Heart right ventricle (tissue), 16 donors: ENCODE results near the gene ZNF518B. TPM values are rescaled to one million over a fixed set of nuclear protein-coding genes. Genes with fewer than 3 reads are reported as not detected.

Source experiments
- ATAC-seq, 8 donors: fragments of 200-7000 bp; cut with Tn5 transposase; one replicate each; pipeline ENCODE4 v1.9.1; 2020; ENCODE audit warnings: mild to moderate bottlenecking in 8 of 8, moderate library complexity in 8 of 8, moderate number of reproducible peaks in 1 of 8
- DNase-seq, 2 donors: peaks; one replicate each; pipeline ENCODE4 v3.0.0-alpha.2; 2020
- H3K27ac ChIP-seq, 10 donors: fragments of 200-600 bp; sonication (generic) in 2 of 10; one replicate each; pipeline versions ENCODE4 v1.5.0 to v1.8.0; 2020 to 2022; ENCODE audit warnings: mild to moderate bottlenecking in 3 of 10
- H3K27me3 ChIP-seq, 7 donors: fragments of 200-600 bp; one replicate each; pipeline ENCODE4 v1.8.0; 2021 to 2022; ENCODE audit warnings: mild to moderate bottlenecking in 2 of 7
- H3K36me3 ChIP-seq, 9 donors: fragments of 200-600 bp; sonication (generic) in 1 of 9; one replicate each; pipeline versions ENCODE4 v1.5.0 to v1.8.0; 2020 to 2022; ENCODE audit warnings: mild to moderate bottlenecking in 2 of 9
- H3K4me1 ChIP-seq, 9 donors: fragments of 200-600 bp; sonication (generic) in 1 of 9; one replicate each; pipeline versions ENCODE4 v1.5.0 to v1.8.0; 2020 to 2022; ENCODE audit warnings: mild to moderate bottlenecking in 4 of 9
- H3K4me3 ChIP-seq, 10 donors: fragments of 200-600 bp; sonication (generic) in 2 of 10; one replicate each; pipeline versions ENCODE4 v1.5.0 to v1.8.0; 2020 to 2022; ENCODE audit warnings: mild to moderate bottlenecking in 7 of 10, moderate library complexity in 2 of 10
- H3K9me3 ChIP-seq, 11 donors: fragments of 200-600 bp in 10 of 11; sonication (generic) in 2 of 11; one replicate each; pipeline versions ENCODE4 v1.5.0 to v1.8.0; 2013 to 2022; ENCODE audit warnings: mild to moderate bottlenecking in 2 of 11, control low read depth in 1 of 11, moderate library complexity in 1 of 11
- CTCF ChIP-seq, 9 donors: fragments of 200-600 bp; sonication (generic) in 2 of 9; IDR thresholded peaks; one replicate each; pipeline versions ENCODE4 v1.5.0 to v1.8.0; 2021 to 2022; ENCODE audit warnings: antibody characterized with exemption in 9 of 9, mild to moderate bottlenecking in 5 of 9, moderate library complexity in 1 of 9
- WGBS, 2 donors: extraction: QIAGEN DNeasy Blood & Tissue Kit; methylation state at CpG; one replicate each; pipeline ENCODE4 v1.1.7; 2013; ENCODE audit warnings: inconsistent platforms in 1 of 2; 5-methylcytosine and 5-hydroxymethylcytosine counted together
- intact Hi-C, 10 donors: fragments of 100-400 bp; cut with DNase I; formaldehyde crosslinking; loops; one replicate each; pipeline versions ENCODE4 v1.11.1 to v1.14.2; 2022
- polyA plus RNA-seq, 2 donors: library from polyadenylated mRNA; stranded (reverse); fragments of 200-250 nt; gene quantifications; one replicate each; pipeline ENCODE4 v1.2.3, GENCODE V29; 2013
- total RNA-seq, 10 donors: library from RNA; stranded (reverse); fragmentation: NEBNext Ultra II Directional in 3 of 10; extraction: Animal tissue kit (Norgen Biotek cat#: 25700) in 3 of 10; gene quantifications; one replicate each; pipeline versions ENCODE4 v1.2.1 to v1.2.4, GENCODE V29; 2021 to 2023
- donor health status: Arrhythmogenic right ventricular cardiomyopathy.
- donor health status: ischemic (EF 13 %, LVEDD 7.1; RV severe dilation, severe dysfunction).
- donor health status: healthy with polysubstance abuse.
- donor health status: DM: no; HTN: yes; CAD: no.
- donor health status: DM: no; HTN: no; CAD: no.
- donor health status: ischemic (EF 25% LVEDD 6.9; RV normal size, moderate dysfunction).
- donor health status: ischemic (EF 25% LVEDD 5.7; RV mildly dilated, moderate dysfunction).
- donor health status: healthy.
- donor health status: DM: yes; HTN: yes; CAD: no.
- donor health status: Ischemic cardiomyopathy.
- donor health status: ischemic (EF 35%, LVEDD 5.7; RV mildly dilated, moderate dysfunction).
- donor health status: nonischemic (EF 11% LVEDD 7.7; RV severe dilation, severe dysfunction).
- donor health status: DM: yes; HTN: yes; CAD: no.
- donor health status: PGD.
- donor health status: ischemic (EF 29% LVEDD 5.4; RV normal size, mild dysfunction).
- donor health status: nonischemic (EF 23%, LVEDD 6.1; RV moderate dilation, normal function).

ZNF518B gene
- total and polyA plus RNA-seq, 12 donors = 5.2 to 28.2 (median 22.5) TPM

DNA sequence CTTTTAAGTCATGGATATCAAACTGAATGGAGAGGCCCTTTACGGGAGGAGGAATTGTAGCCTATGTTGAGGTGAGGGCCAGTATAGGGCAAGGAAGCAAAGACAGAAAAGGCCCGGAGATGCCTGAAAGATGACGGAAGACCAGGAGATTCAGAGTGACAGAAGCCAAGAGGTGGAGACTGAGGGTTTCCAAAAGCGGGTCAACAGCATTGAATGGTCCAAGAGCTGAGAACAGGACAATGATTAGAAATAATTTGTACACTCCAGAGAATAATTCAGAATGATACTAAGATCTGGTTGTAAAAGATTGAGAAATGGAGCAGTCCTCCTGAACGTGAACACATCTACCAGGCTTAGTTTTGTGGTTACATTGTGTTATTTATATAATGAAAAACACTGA lies 45.5 kb upstream of the ZNF518B start:
- 94% methylated on average over 5 of the region's 5 CpGs for WGBS, 2 donors
- ATAC-seq (no peak), DNase-seq (no peak)
- H3K27ac ChIP-seq = no peak overlapping the region
- H3K36me3 ChIP-seq = no peaks in the 10 kb centered on the region
- no peaks in the 10 kb centered on the region for H3K27me3 ChIP-seq
- TF ChIP-seq CTCF (IDR thresholded peaks at IDR 0.05) = no peak
- peaks cover 0 to 8% (median 0%) of the 10 kb centered on the region in 11 donors for H3K9me3 ChIP-seq
- no peak overlapping the region for H3K4me3 ChIP-seq
- H3K4me1 ChIP-seq = no peaks in the 10 kb centered on the region
- intact Hi-C loops = no loop called here

- Histone ChIP-seq H3K27ac (no peak overlapping the region), H3K4me1 (no peaks in the 10 kb centered on the region), H3K27me3 (no peaks in the 10 kb centered on the region), H3K4me3 (no peak overlapping the region), H3K36me3 (no peaks in the 10 kb centered on the region), H3K9me3 (no peaks in the 10 kb centered on the region)
- ATAC-seq (no peak), DNase-seq (no peak)
- 66 to 70% methylated on average over 6 of the region's 6 CpGs for WGBS, 2 donors
- TF ChIP-seq CTCF (IDR thresholded peaks at IDR 0.05) = no peak
- intact Hi-C loops = no loop called here
Observed at GRCh38 chr4:10500776-10501175, 43.5 kb upstream of the ZNF518B start.

- Histone ChIP-seq H3K36me3 (no peaks in the 10 kb centered on the region), H3K27me3 (peaks cover 0 to 8% (median 7%) of the 10 kb centered on the region in 7 donors), H3K4me3 (no peak overlapping the region), H3K9me3 (no peaks in the 10 kb centered on the region), H3K4me1 (no peaks in the 10 kb centered on the region), H3K27ac (no peak overlapping the region)
- intact Hi-C loops = no loop called here
- TF ChIP-seq CTCF (IDR thresholded peaks at IDR 0.05) = no peak
- 41 to 53% methylated on average over 4 of the region's 4 CpGs for WGBS, 2 donors
- ATAC-seq (no peak), DNase-seq (no peak)
Observed at GRCh38 chr4:10496200-10496599, 39.0 kb upstream of the ZNF518B start.

GRCh38 chr4:10495651-10496050 lies 38.4 kb upstream of the ZNF518B start:
- no peak for ATAC-seq
- H3K36me3 ChIP-seq = no peaks in the 10 kb centered on the region
- WGBS, 2 donors = 73 to 75% methylated on average over 8 of the region's 8 CpGs
- peaks cover 0 to 9% (median 7%) of the 10 kb centered on the region in 7 donors for H3K27me3 ChIP-seq
- intact Hi-C loops = no loop called here
- no peaks in the 10 kb centered on the region for H3K9me3 ChIP-seq
- TF ChIP-seq CTCF (IDR thresholded peaks at IDR 0.05) = no peak
- no peaks in the 10 kb centered on the region for H3K4me1 ChIP-seq
- no peak overlapping the region for H3K4me3 ChIP-seq
- DNase-seq = no peak
- no peak overlapping the region for H3K27ac ChIP-seq
